CD4-positive, CD25-positive, alpha-beta regulatory T cell (primary cell): ENCODE measurements around the gene MCCC1. TPM values are rescaled to one million over a fixed set of nuclear protein-coding genes. Genes with fewer than 3 reads are reported as not detected.

ENCODE experiments used
- ATAC-seq, 2 donors: fragments of 150-1000 bp; cut with Tn5 transposase; one replicate each; pipeline ENCODE4 v1.10.0; 2021; ENCODE audit warnings: low read depth in 2 of 2, moderate number of reproducible peaks in 2 of 2, moderate library complexity in 1 of 2
- DNase-seq, 3 donors: peaks; one replicate each; pipeline versions ENCODE4 v3.0.0 to v3.0.0-alpha.2; 2012 to 2022; ENCODE audit warnings: mixed read lengths in 1 of 3
- H3K27ac ChIP-seq: one replicate; pipeline ENCODE4 v1.7.0; 2013; ENCODE audit warnings: mild to moderate bottlenecking, low read length; ENCODE audit not compliant: insufficient read depth, poor library complexity, severe bottlenecking
- H3K27me3 ChIP-seq: one replicate; pipeline ENCODE4 v1.7.0; 2013; ENCODE audit warnings: low read length; ENCODE audit not compliant: control insufficient read depth, insufficient read depth
- H3K36me3 ChIP-seq: one replicate; pipeline ENCODE4 v1.7.0; 2013; ENCODE audit warnings: mild to moderate bottlenecking, low read length, moderate library complexity; ENCODE audit not compliant: control insufficient read depth, insufficient read depth
- H3K4me1 ChIP-seq: 2 replicates; pipeline ENCODE4 v1.7.0; 2013; ENCODE audit warnings: mild to moderate bottlenecking, low read length; ENCODE audit not compliant: insufficient read depth, control insufficient read depth, poor library complexity, severe bottlenecking
- H3K4me3 ChIP-seq: one replicate; pipeline ENCODE4 v1.7.0; 2013; ENCODE audit warnings: low read depth, mild to moderate bottlenecking, low read length, moderate library complexity
- H3K9me3 ChIP-seq, 2 experiments: 1 replicate in 1 of 2; 2 replicates in 1 of 2; pipeline ENCODE4 v1.7.0; 2013; ENCODE audit warnings: low read length in 2 of 2, mild to moderate bottlenecking in 1 of 2, moderate library complexity in 1 of 2; ENCODE audit not compliant: control insufficient read depth in 2 of 2
- H3K27ac Mint-ChIP-seq, 3 donors: one replicate each; pipeline ENCODE4 v1.8.0; 2020 to 2022; ENCODE audit warnings: mild to moderate bottlenecking in 3 of 3, mixed read lengths in 3 of 3, moderate library complexity in 2 of 3
- H3K27me3 Mint-ChIP-seq: one replicate; pipeline ENCODE4 v1.8.0; 2022; ENCODE audit warnings: mild to moderate bottlenecking, mixed read lengths
- H3K36me3 Mint-ChIP-seq: one replicate; pipeline ENCODE4 v1.8.0; 2020; ENCODE audit warnings: mixed read lengths
- H3K4me1 Mint-ChIP-seq, 4 donors: one replicate each; pipeline ENCODE4 v1.8.0; 2020 to 2022; ENCODE audit warnings: mixed read lengths in 4 of 4, mild to moderate bottlenecking in 1 of 4
- H3K4me3 Mint-ChIP-seq, 4 donors: one replicate each; pipeline ENCODE4 v1.8.0; 2020 to 2022; ENCODE audit warnings: mild to moderate bottlenecking in 4 of 4, mixed read lengths in 4 of 4, moderate library complexity in 3 of 4
- H3K9me3 Mint-ChIP-seq, 7 donors: one replicate each; pipeline ENCODE4 v1.8.0; 2020 to 2022; ENCODE audit warnings: mixed read lengths in 7 of 7, mild to moderate bottlenecking in 3 of 7, moderate library complexity in 2 of 7
- polyA plus RNA-seq, 4 donors: library from polyadenylated mRNA; unstranded; fragments of 300-500 nt; fragmentation: Illumina TruSeq; gene quantifications; one replicate each; pipeline ENCODE4 v1.2.3, GENCODE V29; 2021
- total RNA-seq: library from RNA; stranded (reverse); gene quantifications from one replicate; pipeline ENCODE4 v1.2.3, GENCODE V29; 2022

MCCC1 gene
- total and polyA plus RNA-seq, 5 donors from 2014 or later: 22.1 to 27.7 (median 23.5) TPM

DNA sequence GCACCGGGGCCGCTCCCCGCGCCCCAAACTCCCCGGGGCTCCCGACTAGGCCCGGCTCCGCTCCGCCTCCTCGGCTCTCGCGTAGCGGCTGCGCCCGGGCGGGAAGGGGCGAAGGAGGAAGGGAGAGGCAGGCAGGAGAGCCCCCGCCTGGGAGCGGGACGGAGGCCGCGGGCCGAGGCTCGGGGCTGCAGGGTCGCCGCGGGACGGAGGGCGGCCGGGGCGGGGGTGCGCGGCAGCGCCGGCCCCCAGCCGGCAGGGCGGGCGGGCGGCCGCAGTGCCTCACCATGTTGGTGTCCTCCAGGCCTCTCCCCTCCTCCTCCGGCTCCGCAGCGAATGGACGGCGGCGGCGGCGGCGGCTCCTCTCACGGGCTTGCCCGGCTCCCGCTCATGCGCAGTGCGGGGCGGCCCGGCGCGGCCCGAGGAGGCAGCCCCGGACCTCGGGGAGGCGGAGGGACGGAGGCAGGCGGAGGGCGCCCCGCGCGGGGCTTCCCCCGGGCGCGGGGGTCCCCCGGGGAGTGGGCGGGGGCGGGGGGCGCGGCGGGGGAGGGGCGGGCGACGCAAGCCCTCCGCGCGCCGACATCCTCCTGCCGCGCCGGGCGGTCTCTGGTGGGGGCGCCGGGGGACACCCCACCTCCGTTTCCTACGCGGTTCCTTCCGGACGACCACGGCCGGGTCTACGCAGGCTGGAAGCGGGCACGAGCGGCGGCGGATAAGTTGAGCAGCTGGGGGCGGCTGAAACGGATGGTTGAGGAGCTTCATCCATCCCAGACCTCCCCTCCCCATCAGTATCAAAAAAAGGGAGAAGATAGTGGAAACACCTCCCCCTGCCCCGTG is 118.9 kb downstream of the MCCC1 start, which contains the start of gene DCUN1D1:
Gene DCUN1D1, minus strand, starts transcription at position 335 of the 834 bp plus-strand sequence. Its CDS starts 49 bp downstream, at position 286.
- peak within 1 kb of the TSS; percentile 77 for H3K27ac ChIP-seq
- Mint-ChIP-seq H3K4me1 (peaks cover 21 to 43% (median 27%) of the 10 kb centered on the region in 4 donors), H3K4me3 (peak within 1 kb of the TSS; percentile 91 to 97 (median 94)), H3K27ac (peak within 1 kb of the TSS; percentile 87 to 93 (median 92)), H3K36me3 (no peaks in the 10 kb centered on the region), H3K9me3 (peaks cover 0 to 3% (median 0%) of the 10 kb centered on the region in 7 donors), H3K27me3 (no peaks in the 10 kb centered on the region)
- H3K4me1 ChIP-seq: peaks cover 23% of the 10 kb centered on the region
- peak within 1 kb of the TSS; percentile 78 for H3K4me3 ChIP-seq
- ATAC-seq (peak; percentile 90 to 91), DNase-seq (peak; percentile 83 to 85 (median 84))
- H3K27me3 ChIP-seq: no peaks in the 10 kb centered on the region
- H3K36me3 ChIP-seq: no peaks in the 10 kb centered on the region
- H3K9me3 ChIP-seq: no peaks in the 10 kb centered on the region

DNA sequence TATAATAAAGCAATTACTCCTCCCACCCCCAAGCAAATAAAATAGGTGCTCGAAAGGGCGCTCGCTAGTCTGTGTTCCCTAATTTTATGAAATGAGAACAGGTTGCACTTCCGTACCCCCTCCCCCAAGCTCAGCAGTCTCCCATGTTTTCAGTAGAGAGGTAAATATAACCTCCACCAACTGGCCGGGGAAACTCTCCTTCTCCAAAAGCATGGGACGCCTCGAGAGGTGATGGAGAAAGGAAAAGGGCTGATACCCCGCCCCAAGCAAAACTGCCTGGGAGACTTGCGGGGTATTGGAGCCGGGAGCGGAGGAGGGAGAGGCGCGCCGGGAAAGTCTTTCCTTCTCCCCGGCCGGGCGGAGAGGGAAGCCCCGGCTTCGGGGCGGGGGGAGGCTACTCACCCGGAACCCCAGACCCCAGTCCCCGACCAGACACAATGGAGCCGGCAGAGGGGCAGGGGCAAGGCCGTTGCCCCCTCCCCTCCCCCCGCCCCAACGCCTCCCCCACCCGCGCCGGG is 119.6 kb downstream of the MCCC1 start:
- ATAC-seq: no peak
- Histone ChIP-seq H3K4me1 (peaks cover 23% of the 10 kb centered on the region), H3K27me3 (no peaks in the 10 kb centered on the region), H3K4me3 (peak overlapping the region; percentile 78), H3K27ac (peak overlapping the region; percentile 54), H3K9me3 (no peaks in the 10 kb centered on the region), H3K36me3 (no peaks in the 10 kb centered on the region)
- peak overlapping the region; percentile 80 to 93 (median 87) for H3K27ac Mint-ChIP-seq
- peak; percentile 16 to 54 (median 22) for DNase-seq
- H3K36me3 Mint-ChIP-seq: no peaks in the 10 kb centered on the region
- peaks cover 23 to 46% (median 28%) of the 10 kb centered on the region in 4 donors for H3K4me1 Mint-ChIP-seq
- H3K9me3 Mint-ChIP-seq: peaks cover 0 to 3% (median 0%) of the 10 kb centered on the region in 7 donors
- peak overlapping the region; percentile 91 to 97 (median 94) for H3K4me3 Mint-ChIP-seq
- no peaks in the 10 kb centered on the region for H3K27me3 Mint-ChIP-seq

DNA sequence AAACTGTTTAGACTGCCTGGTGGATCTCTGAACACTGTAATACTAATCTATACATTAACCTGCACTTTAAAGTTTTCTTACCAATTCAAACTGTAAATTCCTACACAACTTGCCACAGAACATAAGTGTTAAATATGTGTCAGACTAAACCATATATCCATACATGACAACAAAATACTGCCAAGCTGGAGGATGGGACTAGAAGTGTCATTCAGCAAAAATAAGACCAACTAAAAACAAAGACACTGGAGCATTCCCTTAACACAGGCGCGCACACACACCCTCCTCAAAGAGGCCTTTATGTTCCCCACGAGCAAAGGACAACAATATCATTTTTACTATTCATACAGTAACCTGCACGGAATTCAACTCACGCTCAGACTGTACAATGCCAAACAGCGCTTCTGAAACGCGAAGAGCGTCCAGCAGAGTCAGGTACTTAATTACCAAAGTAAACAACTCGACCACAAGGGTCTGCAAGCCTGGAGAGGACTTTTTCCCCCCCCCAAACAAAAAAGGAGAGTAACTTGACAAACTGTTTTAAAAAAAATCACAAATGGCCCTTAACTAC is 120.1 kb downstream of the MCCC1 start:
- H3K4me1 ChIP-seq: peaks cover 23% of the 10 kb centered on the region
- DNase-seq (no peak), ATAC-seq (no peak)
- H3K4me1 Mint-ChIP-seq: peaks cover 23 to 47% (median 29%) of the 10 kb centered on the region in 4 donors
- peak overlapping the region; percentile 54 for H3K27ac ChIP-seq
- H3K27me3 Mint-ChIP-seq: no peaks in the 10 kb centered on the region
- H3K4me3 Mint-ChIP-seq: peak overlapping the region; percentile 91 to 97 (median 94)
- peak overlapping the region; percentile 80 to 93 (median 87) for H3K27ac Mint-ChIP-seq
- no peaks in the 10 kb centered on the region for H3K36me3 ChIP-seq
- H3K36me3 Mint-ChIP-seq: no peaks in the 10 kb centered on the region
- H3K9me3 Mint-ChIP-seq: peaks cover 0 to 3% (median 0%) of the 10 kb centered on the region in 7 donors
- no peaks in the 10 kb centered on the region for H3K9me3 ChIP-seq
- H3K27me3 ChIP-seq: no peaks in the 10 kb centered on the region
- H3K4me3 ChIP-seq: peak overlapping the region; percentile 78

DNA sequence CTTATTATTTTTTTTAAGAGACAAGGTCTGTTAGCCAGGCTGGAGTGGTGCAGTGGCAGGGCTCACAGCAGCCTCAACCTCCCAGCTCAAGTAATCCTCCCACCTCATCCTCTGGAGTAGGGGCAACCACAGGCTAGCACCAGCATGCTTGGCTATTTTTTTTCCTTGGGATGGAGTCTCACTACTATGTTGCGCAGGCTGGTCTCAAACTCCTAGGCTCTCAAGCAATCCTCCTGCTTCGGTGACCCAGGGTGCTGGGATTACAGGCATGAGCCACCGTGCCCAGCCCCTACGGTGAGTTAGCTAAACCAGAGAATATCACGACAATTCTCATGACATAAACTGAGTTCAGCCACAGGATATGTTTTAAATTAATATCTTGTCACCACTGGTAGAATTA is 120.9 kb downstream of the MCCC1 start:
- H3K9me3 Mint-ChIP-seq: peaks cover 0 to 3% (median 0%) of the 10 kb centered on the region in 7 donors
- no peaks in the 10 kb centered on the region for H3K27me3 ChIP-seq
- H3K36me3 ChIP-seq: no peaks in the 10 kb centered on the region
- H3K4me3 Mint-ChIP-seq: peak overlapping the region; percentile 91 to 97 (median 94)
- H3K4me1 ChIP-seq: peaks cover 23% of the 10 kb centered on the region
- H3K27me3 Mint-ChIP-seq: no peaks in the 10 kb centered on the region
- no peaks in the 10 kb centered on the region for H3K36me3 Mint-ChIP-seq
- no peak for DNase-seq
- peak overlapping the region in 1 of 3 donors; percentile 87 for H3K27ac Mint-ChIP-seq
- H3K27ac ChIP-seq: no peak overlapping the region
- peak overlapping the region; percentile 78 for H3K4me3 ChIP-seq
- peaks cover 23 to 48% (median 29%) of the 10 kb centered on the region in 4 donors for H3K4me1 Mint-ChIP-seq
- H3K9me3 ChIP-seq: no peaks in the 10 kb centered on the region
- no peak for ATAC-seq

DNA sequence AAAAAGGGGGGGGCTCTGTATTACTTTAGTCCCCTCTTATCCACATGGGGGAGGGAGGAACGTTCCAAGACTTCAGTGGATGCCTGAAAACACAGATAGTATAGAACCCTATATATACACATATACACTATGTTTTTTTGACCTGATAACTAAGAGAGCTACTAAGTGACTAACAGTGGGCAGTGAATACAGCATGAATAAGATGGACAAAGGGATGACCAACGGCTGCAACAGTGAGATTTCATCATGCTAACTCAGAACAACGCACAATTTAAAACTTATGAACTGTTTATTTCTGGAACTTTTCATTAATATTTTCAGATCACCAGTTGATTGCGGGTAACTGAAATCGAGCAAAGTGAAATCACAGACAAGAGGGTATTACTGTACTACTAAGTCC is 126.2 kb downstream of the MCCC1 start:
- H3K27me3 Mint-ChIP-seq: no peaks in the 10 kb centered on the region
- ATAC-seq (no peak), DNase-seq (no peak)
- H3K4me3 Mint-ChIP-seq: no peak overlapping the region
- Histone ChIP-seq H3K4me3 (no peak overlapping the region), H3K9me3 (no peaks in the 10 kb centered on the region), H3K27me3 (no peaks in the 10 kb centered on the region), H3K27ac (no peak overlapping the region), H3K36me3 (no peaks in the 10 kb centered on the region), H3K4me1 (peaks cover 2% of the 10 kb centered on the region)
- no peak overlapping the region for H3K27ac Mint-ChIP-seq
- H3K36me3 Mint-ChIP-seq: peaks cover 3% of the 10 kb centered on the region
- H3K9me3 Mint-ChIP-seq: no peaks in the 10 kb centered on the region
- peaks cover 27 to 68% (median 45%) of the 10 kb centered on the region in 4 donors for H3K4me1 Mint-ChIP-seq

DNA sequence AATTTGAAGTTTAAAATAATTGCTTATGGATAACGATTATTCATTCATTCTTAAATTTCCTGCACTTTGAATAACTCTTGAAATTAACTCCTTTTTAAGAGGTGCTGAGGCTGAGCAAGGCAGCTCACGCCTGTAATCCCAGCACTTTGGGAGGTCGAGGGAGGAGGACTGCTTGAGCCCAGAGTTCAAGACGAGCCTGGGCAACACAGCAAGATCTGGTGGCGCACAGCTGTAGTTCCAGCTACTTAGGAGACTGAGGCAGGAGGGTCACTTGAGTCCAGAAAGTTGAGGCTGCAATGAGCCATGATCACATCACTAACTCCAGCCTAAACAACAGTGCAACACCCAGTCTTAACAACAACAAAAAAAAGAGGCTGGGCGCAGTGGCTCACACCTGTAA is 126.9 kb downstream of the MCCC1 start:
- Mint-ChIP-seq H3K4me1 (peaks cover 34 to 73% (median 48%) of the 10 kb centered on the region in 4 donors), H3K4me3 (no peak overlapping the region), H3K27ac (peak overlapping the region in 1 of 3 donors; percentile 67), H3K9me3 (no peaks in the 10 kb centered on the region), H3K36me3 (peaks cover 3% of the 10 kb centered on the region), H3K27me3 (no peaks in the 10 kb centered on the region)
- Histone ChIP-seq H3K9me3 (no peaks in the 10 kb centered on the region), H3K27me3 (no peaks in the 10 kb centered on the region), H3K27ac (no peak overlapping the region), H3K4me1 (peaks cover 9% of the 10 kb centered on the region), H3K36me3 (no peaks in the 10 kb centered on the region), H3K4me3 (no peak overlapping the region)
- no peak for ATAC-seq
- no peak for DNase-seq

DNA sequence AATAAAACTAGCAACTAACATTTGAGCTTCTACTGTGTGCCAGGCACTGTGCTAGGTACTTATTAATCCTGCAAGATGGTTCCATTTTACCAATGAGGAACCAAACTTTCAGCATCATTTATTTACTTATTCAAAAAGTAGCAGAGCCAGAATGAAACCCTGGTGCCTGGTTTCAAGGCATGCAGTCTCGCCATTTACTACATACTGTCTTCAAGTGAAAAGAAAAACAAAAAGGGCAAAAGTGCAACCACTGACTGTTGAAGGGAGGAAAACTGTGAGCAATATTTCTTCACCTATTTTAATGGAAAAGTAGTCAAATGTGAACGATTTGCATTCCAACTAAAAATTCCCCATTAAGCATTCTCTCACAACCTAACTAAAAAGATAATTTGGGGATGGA is 127.7 kb downstream of the MCCC1 start:
- no peaks in the 10 kb centered on the region for H3K27me3 Mint-ChIP-seq
- H3K9me3 ChIP-seq: no peaks in the 10 kb centered on the region
- no peak overlapping the region for H3K4me3 ChIP-seq
- ATAC-seq: no peak
- H3K4me3 Mint-ChIP-seq: peak overlapping the region in 1 of 4 donors; percentile 47
- H3K4me1 ChIP-seq: peaks cover 13% of the 10 kb centered on the region
- H3K36me3 Mint-ChIP-seq: peaks cover 3% of the 10 kb centered on the region
- H3K36me3 ChIP-seq: no peaks in the 10 kb centered on the region
- H3K27ac ChIP-seq: no peak overlapping the region
- H3K4me1 Mint-ChIP-seq: peaks cover 32 to 72% (median 48%) of the 10 kb centered on the region in 4 donors
- H3K27ac Mint-ChIP-seq: no peak overlapping the region
- no peaks in the 10 kb centered on the region for H3K9me3 Mint-ChIP-seq
- no peaks in the 10 kb centered on the region for H3K27me3 ChIP-seq
- no peak for DNase-seq
